ENCODE measurements around the gene KCTD5. TPM values are rescaled to one million over a fixed set of nuclear protein-coding genes. Genes with fewer than 3 reads are reported as not detected.
"Not testable (repeated sequence)": the region's sequence is repeated elsewhere in the genome, so short reads cannot be mapped to it uniquely, and the experiment has no call there.

KCTD5 gene
- total and polyA plus RNA-seq, 9 of the 15 experiments (the other 6 are each of a cell fraction or from before 2014, with no cell fraction given) = 0.73 to 58.3 (median 32.3) TPM

DNA sequence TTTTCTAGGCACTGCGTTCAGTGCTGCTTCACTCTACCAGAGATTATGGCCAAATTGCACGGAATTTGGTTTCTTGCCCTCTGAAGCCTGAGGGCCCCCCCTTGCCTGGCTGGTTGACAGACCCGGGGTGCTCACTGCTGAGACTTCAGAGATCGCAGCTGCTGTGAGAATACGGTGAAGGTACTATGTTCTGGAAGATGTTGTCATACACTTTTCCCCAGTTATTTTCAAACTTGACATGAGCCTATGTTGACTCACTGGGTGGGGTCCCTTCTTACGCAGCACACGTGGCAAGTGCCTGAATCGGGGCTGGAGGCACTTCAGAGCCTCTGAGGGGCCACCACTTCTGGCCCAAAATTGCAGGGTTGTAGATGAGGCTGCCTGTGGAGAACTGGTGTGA is 2.0 kb upstream of the KCTD5 start:
- CTCF ChIA-PET (ENCODE audit: low intra/inter-chr PET ratio); in situ Hi-C loops (cut with MboI); H4K20me1 ChIP-seq (replicated peaks; ENCODE audit: control insufficient read depth, insufficient read depth, low read length); H2AFZ ChIP-seq (ENCODE audit: low read depth, low read length); H3K4me3 ChIP-seq; H3K9me1 ChIP-seq (ENCODE audit: control insufficient read depth, insufficient read depth, low read length); H3K36me3 ChIP-seq (ENCODE audit: control insufficient read depth, insufficient read depth, low read length); H3K9me3 ChIP-seq (replicated peaks; ENCODE audit: control insufficient read depth, insufficient read depth, low read depth, low read length); H3K27ac ChIP-seq (ENCODE audit: extremely low read depth, low read depth, low read length); intact Hi-C loops (cut with micrococcal nuclease); H3K27me3 ChIP-seq (ENCODE audit: control insufficient read depth in 2 of 2, insufficient read depth in 2 of 2, low read length in 2 of 2); BruUV-seq (replicated peaks); H3K9ac ChIP-seq (ENCODE audit: insufficient read depth in 1 of 2, low read depth in 2 of 2, low read length in 2 of 2): not testable (repeated sequence)
- FAIRE-seq = peak; percentile 74
- Histone ChIP-seq H3K79me2 (ENCODE audit: control insufficient read depth, insufficient read depth, low read length) (peaks cover 33% of the 10 kb centered on the region), H3K4me2 (ENCODE audit: insufficient read depth, low read length) (peak overlapping the region; percentile 49), H3K4me1 (replicated peaks in 1 of 2; ENCODE audit: control insufficient read depth in 2 of 2, insufficient read depth in 2 of 2, low read length in 2 of 2) (peaks cover 7 to 11% of the 10 kb centered on the region in 2 experiments; a peak in 4 of 5 replicates)
- DNase-seq (ENCODE audit: extremely low read depth in 1 of 4, low spot score in 3 of 4) = peak in 1 of 4 experiments; percentile 45
- POLR2A ChIA-PET = interaction anchor here (1.1 kb wide), 1 partner anchor 79 kb away, joined by 3 read pairs; no protein-coding TSS in a partner anchor
- 21% methylated on average over 7 of the region's 8 CpGs for WGBS (ENCODE audit: insufficient coverage, low coverage, missing lambda C conversion rate)
- 0 out of 3 replicates have a peak, but pooled peaks have one; percentile 5 for ATAC-seq
- TF ChIP-seq CXXC5 (CRISPR knock-in tag; IDR thresholded peaks at IDR 0.05) (0 out of 2 replicates have a peak, but pooled peaks have one; percentile 20), FOXA3 (CRISPR knock-in tag; conservative IDR thresholded peaks at IDR 0.05 in 1 of 2, IDR thresholded peaks at IDR 0.05 in 1 of 2) (peak in 1 of 2 experiments; percentile 83; a peak in 1 of 4 replicates), L3MBTL2 (IDR thresholded peaks at IDR 0.05) (peak; percentile 12; the same call in 1 of the 2 replicates)
- TF ChIP-seq, protein P1, sequence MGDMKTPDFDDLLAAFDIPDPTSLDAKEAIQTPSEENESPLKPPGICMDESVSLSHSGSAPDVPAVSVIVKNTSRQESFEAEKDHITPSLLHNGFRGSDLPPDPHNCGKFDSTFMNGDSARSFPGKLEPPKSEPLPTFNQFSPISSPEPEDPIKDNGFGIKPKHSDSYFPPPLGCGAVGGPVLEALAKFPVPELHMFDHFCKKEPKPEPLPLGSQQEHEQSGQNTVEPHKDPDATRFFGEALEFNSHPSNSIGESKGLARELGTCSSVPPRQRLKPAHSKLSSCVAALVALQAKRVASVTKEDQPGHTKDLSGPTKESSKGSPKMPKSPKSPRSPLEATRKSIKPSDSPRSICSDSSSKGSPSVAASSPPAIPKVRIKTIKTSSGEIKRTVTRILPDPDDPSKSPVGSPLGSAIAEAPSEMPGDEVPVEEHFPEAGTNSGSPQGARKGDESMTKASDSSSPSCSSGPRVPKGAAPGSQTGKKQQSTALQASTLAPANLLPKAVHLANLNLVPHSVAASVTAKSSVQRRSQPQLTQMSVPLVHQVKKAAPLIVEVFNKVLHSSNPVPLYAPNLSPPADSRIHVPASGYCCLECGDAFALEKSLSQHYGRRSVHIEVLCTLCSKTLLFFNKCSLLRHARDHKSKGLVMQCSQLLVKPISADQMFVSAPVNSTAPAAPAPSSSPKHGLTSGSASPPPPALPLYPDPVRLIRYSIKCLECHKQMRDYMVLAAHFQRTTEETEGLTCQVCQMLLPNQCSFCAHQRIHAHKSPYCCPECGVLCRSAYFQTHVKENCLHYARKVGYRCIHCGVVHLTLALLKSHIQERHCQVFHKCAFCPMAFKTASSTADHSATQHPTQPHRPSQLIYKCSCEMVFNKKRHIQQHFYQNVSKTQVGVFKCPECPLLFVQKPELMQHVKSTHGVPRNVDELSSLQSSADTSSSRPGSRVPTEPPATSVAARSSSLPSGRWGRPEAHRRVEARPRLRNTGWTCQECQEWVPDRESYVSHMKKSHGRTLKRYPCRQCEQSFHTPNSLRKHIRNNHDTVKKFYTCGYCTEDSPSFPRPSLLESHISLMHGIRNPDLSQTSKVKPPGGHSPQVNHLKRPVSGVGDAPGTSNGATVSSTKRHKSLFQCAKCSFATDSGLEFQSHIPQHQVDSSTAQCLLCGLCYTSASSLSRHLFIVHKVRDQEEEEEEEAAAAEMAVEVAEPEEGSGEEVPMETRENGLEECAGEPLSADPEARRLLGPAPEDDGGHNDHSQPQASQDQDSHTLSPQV (IDR thresholded peaks at IDR 0.05) = 0 out of 2 replicates have a peak, but pooled peaks have one; percentile 37
- TF ChIP-seq, protein P2, sequence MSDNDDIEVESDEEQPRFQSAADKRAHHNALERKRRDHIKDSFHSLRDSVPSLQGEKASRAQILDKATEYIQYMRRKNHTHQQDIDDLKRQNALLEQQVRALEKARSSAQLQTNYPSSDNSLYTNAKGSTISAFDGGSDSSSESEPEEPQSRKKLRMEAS (CRISPR knock-in tag; IDR thresholded peaks at IDR 0.05) = peak; percentile 45; the same call in 1 of the 2 replicates
